ENCODE measurements around the gene CRELD2. TPM values are rescaled to one million over a fixed set of nuclear protein-coding genes. Genes with fewer than 3 reads are reported as not detected.

The CRELD2 gene
- total and polyA plus RNA-seq, 2 of the 13 experiments (the other 11 are each of a cell fraction or from before 2014, with no cell fraction given) = 17.2 to 44.7 TPM

GRCh38 chr22:49962012-49962750 is 43.7 kb downstream of the CRELD2 start:
- H4K20me1 ChIP-seq (ENCODE audit: insufficient read depth, low read length) = peaks cover 37% of the 10 kb centered on the region
- FAIRE-seq = no peak
- no peaks in the 10 kb centered on the region; a peak in 1 of 5 replicates for H3K27me3 ChIP-seq (ENCODE audit: control insufficient read depth in 1 of 2, insufficient read depth in 2 of 2, low read length in 2 of 2)
- no peak for ATAC-seq
- peak overlapping the region; percentile 93 for H3K9ac ChIP-seq (ENCODE audit: insufficient read depth, low read depth, low read length)
- peaks cover 36% of the 10 kb centered on the region for H3K79me2 ChIP-seq (ENCODE audit: insufficient read depth, low read length)
- H3K36me3 ChIP-seq (replicated peaks in 1 of 2; ENCODE audit: control insufficient read depth in 1 of 2, insufficient read depth in 2 of 2, low read length in 2 of 2) = peaks cover 9 to 23% of the 10 kb centered on the region in 2 experiments
- peak overlapping the region; percentile 97 to 99 (median 97) for H3K4me3 ChIP-seq (replicated peaks in 1 of 3; ENCODE audit: insufficient read depth in 1 of 3, low read depth in 2 of 3, low read length in 3 of 3)
- peak overlapping the region; percentile 72 for H3K27ac ChIP-seq (ENCODE audit: extremely low read length, insufficient read depth, low read length)
- intact Hi-C loops (cut with micrococcal nuclease; ENCODE audit: unreplicated experiment) (no loop called here), in situ Hi-C loops (cut with HindIII; ENCODE audit: extremely low pct_ligation_motif_present, low pct_unique_long_range_greater_than_20kb) (no loop called here)
- no peaks in the 10 kb centered on the region for H3K9me3 ChIP-seq (ENCODE audit: low read length)
- peak; percentile 87 for DNase-seq (ENCODE audit: low spot score)
- WGBS (ENCODE audit: low lambda C conversion rate) = 5% methylated on average over 16 of the region's 70 CpGs
- H3K4me1 ChIP-seq (ENCODE audit: insufficient read depth, low read length) = peaks cover 75% of the 10 kb centered on the region
- no TSS peak for BruUV-seq (replicated peaks)
- ChIA-PET POLR2A (interaction anchor here (0.6 to 16.4 kb wide), 6 partner anchors 9 to 31 kb away, joined by 3 to 722 read pairs (median 24); partner anchors contain the start of gene PIM3), CTCF (ENCODE audit: low intra/inter-chr PET ratio, low total read pairs) (no interaction called here)
- H3K4me2 ChIP-seq (ENCODE audit: low read depth, low read length) = peak overlapping the region; percentile 94
- no peak overlapping the region for H2AFZ ChIP-seq (ENCODE audit: low read length)
- TF ChIP-seq, protein P1, sequence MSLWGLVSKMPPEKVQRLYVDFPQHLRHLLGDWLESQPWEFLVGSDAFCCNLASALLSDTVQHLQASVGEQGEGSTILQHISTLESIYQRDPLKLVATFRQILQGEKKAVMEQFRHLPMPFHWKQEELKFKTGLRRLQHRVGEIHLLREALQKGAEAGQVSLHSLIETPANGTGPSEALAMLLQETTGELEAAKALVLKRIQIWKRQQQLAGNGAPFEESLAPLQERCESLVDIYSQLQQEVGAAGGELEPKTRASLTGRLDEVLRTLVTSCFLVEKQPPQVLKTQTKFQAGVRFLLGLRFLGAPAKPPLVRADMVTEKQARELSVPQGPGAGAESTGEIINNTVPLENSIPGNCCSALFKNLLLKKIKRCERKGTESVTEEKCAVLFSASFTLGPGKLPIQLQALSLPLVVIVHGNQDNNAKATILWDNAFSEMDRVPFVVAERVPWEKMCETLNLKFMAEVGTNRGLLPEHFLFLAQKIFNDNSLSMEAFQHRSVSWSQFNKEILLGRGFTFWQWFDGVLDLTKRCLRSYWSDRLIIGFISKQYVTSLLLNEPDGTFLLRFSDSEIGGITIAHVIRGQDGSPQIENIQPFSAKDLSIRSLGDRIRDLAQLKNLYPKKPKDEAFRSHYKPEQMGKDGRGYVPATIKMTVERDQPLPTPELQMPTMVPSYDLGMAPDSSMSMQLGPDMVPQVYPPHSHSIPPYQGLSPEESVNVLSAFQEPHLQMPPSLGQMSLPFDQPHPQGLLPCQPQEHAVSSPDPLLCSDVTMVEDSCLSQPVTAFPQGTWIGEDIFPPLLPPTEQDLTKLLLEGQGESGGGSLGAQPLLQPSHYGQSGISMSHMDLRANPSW (CRISPR knock-in tag; IDR thresholded peaks at IDR 0.05; ENCODE audit: borderline replicate concordance) = no peak
- TF ChIP-seq SMAD1 (CRISPR knock-in tag; IDR thresholded peaks at IDR 0.05; ENCODE audit: borderline replicate concordance, low read depth) = no peak
- peak; percentile 53; the same call in 1 of the 2 replicates for TF ChIP-seq CEBPB (IDR thresholded peaks at IDR 0.05; ENCODE audit: borderline replicate concordance, low read depth, low read length)
- TF ChIP-seq MYNN (CRISPR knock-in tag; IDR thresholded peaks at IDR 0.05; ENCODE audit: low read depth) = no peak
- no peak for TF ChIP-seq ZBTB39 (CRISPR knock-in tag; IDR thresholded peaks at IDR 0.05)
- peak; percentile 61; the same call in 1 of the 2 replicates for TF ChIP-seq PLSCR1 (CRISPR knock-in tag; IDR thresholded peaks at IDR 0.05; ENCODE audit: borderline replicate concordance)
- no peak; the same call in 1 of the 2 replicates for TF ChIP-seq ZSCAN21 (CRISPR knock-in tag; IDR thresholded peaks at IDR 0.05; ENCODE audit: borderline replicate concordance)
- peak; percentile 89 for TF ChIP-seq TFE3 (CRISPR knock-in tag; IDR thresholded peaks at IDR 0.05)
- TF ChIP-seq NFAT5 (CRISPR knock-in tag; IDR thresholded peaks at IDR 0.05) = peak; percentile 45; the same call in 1 of the 2 replicates

All from HepG2 (cell line).